Neuronal stem cell (in vitro differentiated cells): ENCODE results near the gene KIAA0825.

ENCODE experiments used
- DNase-seq: peaks from one replicate; pipeline ENCODE4 v3.0.0-alpha.2; 2013; ENCODE audit warnings: low spot score
- H2AFZ ChIP-seq: one replicate; pipeline ENCODE4 v1.6.1; 2013; ENCODE audit warnings: mild to moderate bottlenecking, low read length, inconsistent platforms
- H2AK5ac ChIP-seq: 2 replicates; pipeline ENCODE4 v1.6.1; 2013; ENCODE audit warnings: low read depth, mild to moderate bottlenecking, inconsistent platforms, low read length, moderate library complexity, mixed read lengths
- H2BK120ac ChIP-seq: 2 replicates; pipeline ENCODE4 v1.6.1; 2013; ENCODE audit warnings: low read depth, mild to moderate bottlenecking, inconsistent platforms, low read length, moderate library complexity, mixed read lengths
- H2BK12ac ChIP-seq: one replicate; pipeline ENCODE4 v1.6.1; 2013; ENCODE audit warnings: low read length, inconsistent platforms
- H2BK15ac ChIP-seq: 2 replicates; pipeline ENCODE4 v1.6.1; 2013; ENCODE audit warnings: mild to moderate bottlenecking, low read length, inconsistent platforms, mixed read lengths
- H2BK5ac ChIP-seq: one replicate; pipeline ENCODE4 v1.6.1; 2013; ENCODE audit warnings: inconsistent platforms, mild to moderate bottlenecking, low read length, moderate library complexity
- H3K14ac ChIP-seq: one replicate; pipeline ENCODE4 v1.6.1; 2013; ENCODE audit warnings: low read length, inconsistent platforms
- H3K18ac ChIP-seq: 2 replicates; pipeline ENCODE4 v1.6.1; 2013; ENCODE audit warnings: low read length, inconsistent platforms
- H3K23ac ChIP-seq: 2 replicates; pipeline ENCODE4 v1.6.1; 2013; ENCODE audit warnings: low read depth, mild to moderate bottlenecking, mixed read lengths, low read length, inconsistent platforms; ENCODE audit not compliant: poor library complexity
- H3K27ac ChIP-seq: replicated peaks from 3 replicates; pipeline ENCODE4 v1.5.1; 2013; ENCODE audit warnings: low read length, inconsistent platforms
- H3K27me3 ChIP-seq, 3 experiments: 2 replicates each; pipeline ENCODE4 v1.6.1; 2013; ENCODE audit warnings: low read length in 3 of 3, mild to moderate bottlenecking in 2 of 3, inconsistent platforms in 1 of 3, low read depth in 1 of 3, mixed read lengths in 1 of 3, moderate library complexity in 1 of 3; ENCODE audit not compliant: control insufficient read depth in 3 of 3, insufficient read depth in 3 of 3
- H3K36me3 ChIP-seq, 2 donors: replicated peaks in 1 of 2; 2 replicates each; pipeline ENCODE4 v1.6.1; 2013; ENCODE audit warnings: low read length in 2 of 2; ENCODE audit not compliant: control insufficient read depth in 2 of 2, insufficient read depth in 2 of 2
- H3K4ac ChIP-seq: 2 replicates; pipeline ENCODE4 v1.6.1; 2013; ENCODE audit warnings: inconsistent platforms, mild to moderate bottlenecking, low read length, moderate library complexity
- H3K4me1 ChIP-seq, 2 donors: 1 replicate in 1 of 2; 2 replicates in 1 of 2; pipeline ENCODE4 v1.6.1; 2013; ENCODE audit warnings: low read length in 2 of 2, low read depth in 1 of 2; ENCODE audit not compliant: control insufficient read depth in 2 of 2, insufficient read depth in 1 of 2
- H3K4me2 ChIP-seq: one replicate; pipeline ENCODE4 v1.6.1; 2013; ENCODE audit warnings: mild to moderate bottlenecking, low read length, inconsistent platforms; ENCODE audit not compliant: insufficient read depth, poor library complexity, severe bottlenecking
- H3K4me3 ChIP-seq, 2 donors: 2 replicates each; pipeline ENCODE4 v1.5.1; 2013; ENCODE audit warnings: low read length in 2 of 2, mild to moderate bottlenecking in 2 of 2, inconsistent platforms in 1 of 2, moderate library complexity in 1 of 2
- H3K79me1 ChIP-seq: one replicate; pipeline ENCODE4 v1.6.1; 2013; ENCODE audit warnings: low read depth, mild to moderate bottlenecking, inconsistent platforms, low read length, moderate library complexity
- H3K9ac ChIP-seq: one replicate; pipeline ENCODE4 v1.6.1; 2013; ENCODE audit warnings: mild to moderate bottlenecking, low read depth, low read length, inconsistent platforms; ENCODE audit not compliant: poor library complexity
- H3K9me3 ChIP-seq, 2 donors: replicated peaks in 1 of 2; 2 replicates each; pipeline versions ENCODE3 to v1.6.1; 2013; ENCODE audit warnings: low read length in 2 of 2, mild to moderate bottlenecking in 2 of 2, inconsistent platforms in 1 of 2, low read depth in 1 of 2, mixed read lengths in 1 of 2, moderate library complexity in 1 of 2; ENCODE audit not compliant: control insufficient read depth in 2 of 2, insufficient read depth in 1 of 2
- H4K8ac ChIP-seq: one replicate; pipeline ENCODE4 v1.6.1; 2013; ENCODE audit warnings: low read depth, mild to moderate bottlenecking, inconsistent platforms, low read length, moderate library complexity
- H4K91ac ChIP-seq: one replicate; pipeline ENCODE4 v1.6.1; 2013; ENCODE audit warnings: low read length, low read depth, mild to moderate bottlenecking, inconsistent platforms; ENCODE audit not compliant: poor library complexity
- WGBS, 2 donors: extraction: QIAGEN DNeasy Blood & Tissue Kit; methylation state at CpG; one replicate each; pipeline ENCODE4 v1.1.7; 2013; ENCODE audit warnings: missing lambda C conversion rate in 2 of 2, mixed read lengths in 1 of 2; ENCODE audit not compliant: insufficient read length in 2 of 2, insufficient replicate concordance in 1 of 2; ENCODE audit errors: extremely low coverage in 2 of 2; 5-methylcytosine and 5-hydroxymethylcytosine counted together

KIAA0825 gene

DNA sequence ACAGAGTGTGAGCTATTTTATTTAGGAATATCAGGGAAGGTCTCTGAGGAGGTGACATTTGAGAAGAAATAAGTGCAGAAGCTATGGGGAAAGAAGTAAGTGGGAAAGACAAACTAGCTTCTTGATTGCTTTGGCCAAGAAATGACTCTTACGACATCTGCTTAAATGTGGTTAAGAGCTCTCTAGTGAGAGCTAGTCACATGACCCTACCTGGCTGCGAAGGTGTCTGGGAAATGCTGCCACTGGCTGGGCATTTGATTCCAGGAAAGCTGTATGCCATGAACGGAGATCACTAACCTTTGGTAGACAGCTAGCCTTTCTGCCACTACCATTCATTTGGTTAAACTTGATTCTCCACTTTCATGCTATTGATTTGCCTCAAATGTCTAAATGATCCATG, 80.1 kb downstream of the KIAA0825 start:
- H3K9me3 ChIP-seq, result peaks cover 5 to 24% of the 10 kb centered on the region in 2 donors
- H3K27ac ChIP-seq, result no peak overlapping the region

DNA sequence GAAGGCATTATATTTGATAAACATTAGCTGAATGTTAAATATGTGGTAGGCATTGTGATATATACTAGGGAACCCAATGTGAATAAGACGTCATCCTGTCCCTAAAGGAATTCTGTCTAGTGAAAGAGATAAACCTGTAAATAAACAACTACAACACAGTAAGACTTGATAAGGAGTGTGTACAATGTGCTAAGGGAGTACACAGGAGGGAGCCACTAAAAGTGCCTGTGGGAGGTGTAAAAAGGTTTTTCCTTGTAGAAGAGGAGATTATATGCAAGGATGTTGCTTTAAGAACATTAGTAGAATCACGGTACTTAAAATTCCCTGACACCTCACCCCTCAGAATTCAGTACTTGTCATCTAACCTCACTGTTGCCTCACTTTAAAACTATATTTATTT, 91.7 kb downstream of the KIAA0825 start:
- no peak overlapping the region for H3K14ac ChIP-seq
- H2AFZ ChIP-seq, result no peak overlapping the region
- no peaks in the 10 kb centered on the region for H3K36me3 ChIP-seq
- H3K27me3 ChIP-seq, result no peaks in the 10 kb centered on the region
- H2BK5ac ChIP-seq, result no peak overlapping the region
- no peak overlapping the region for H2BK12ac ChIP-seq
- no peak overlapping the region for H3K4me2 ChIP-seq
- peaks cover 2 to 6% of the 10 kb centered on the region in 2 donors for H3K4me1 ChIP-seq
- DNase-seq, result no peak
- WGBS, 2 donors, result no CpG with 5 or more reads among the region's 2 CpGs
- H4K91ac ChIP-seq, result no peak overlapping the region
- no peak overlapping the region for H2BK15ac ChIP-seq
- no peak overlapping the region for H3K9ac ChIP-seq
- H3K23ac ChIP-seq, result no peak overlapping the region
- H3K9me3 ChIP-seq, result no peaks in the 10 kb centered on the region
- H3K18ac ChIP-seq, result no peak overlapping the region
- no peak overlapping the region for H2BK120ac ChIP-seq
- H3K79me1 ChIP-seq, result no peaks in the 10 kb centered on the region
- H3K27ac ChIP-seq, result no peak overlapping the region
- no peak overlapping the region for H3K4ac ChIP-seq
- no peak overlapping the region for H3K4me3 ChIP-seq
- H4K8ac ChIP-seq, result no peak overlapping the region
- H2AK5ac ChIP-seq, result no peak overlapping the region

More for the DNA sequence above, 80.1 kb downstream of the KIAA0825 start:
- Histone ChIP-seq H3K4me1 (no peaks in the 10 kb centered on the region), H3K4me3 (no peak overlapping the region), H3K14ac (no peak overlapping the region), H2AFZ (no peak overlapping the region), H3K23ac (no peak overlapping the region), H2BK12ac (no peak overlapping the region), H2AK5ac (no peak overlapping the region), H3K4ac (no peak overlapping the region), H2BK5ac (no peak overlapping the region), H3K27me3 (no peaks in the 10 kb centered on the region), H2BK15ac (no peak overlapping the region), H4K8ac (no peak overlapping the region), H3K79me1 (no peaks in the 10 kb centered on the region), H3K18ac (no peak overlapping the region), H2BK120ac (no peak overlapping the region), H4K91ac (no peak overlapping the region), H3K36me3 (no peaks in the 10 kb centered on the region), H3K4me2 (no peak overlapping the region), H3K9ac (no peak overlapping the region)
- WGBS, 2 donors, result no CpG with 5 or more reads among the region's 3 CpGs
- DNase-seq, result no peak

- DNase-seq, result no peak
- no peak overlapping the region for H3K4me2 ChIP-seq
- no peaks in the 10 kb centered on the region for H3K36me3 ChIP-seq
- H2AFZ ChIP-seq, result no peak overlapping the region
- H3K4ac ChIP-seq, result no peak overlapping the region
- H2BK15ac ChIP-seq, result no peak overlapping the region
- no peaks in the 10 kb centered on the region for H3K27me3 ChIP-seq
- no peak overlapping the region for H4K8ac ChIP-seq
- H3K14ac ChIP-seq, result no peak overlapping the region
- no peak overlapping the region for H3K4me3 ChIP-seq
- no peak overlapping the region for H2BK12ac ChIP-seq
- H3K79me1 ChIP-seq, result no peaks in the 10 kb centered on the region
- WGBS, 2 donors, result no CpG with 5 or more reads among the region's 4 CpGs
- H2AK5ac ChIP-seq, result no peak overlapping the region
- no peak overlapping the region for H3K9ac ChIP-seq
- H3K23ac ChIP-seq, result no peak overlapping the region
- H3K9me3 ChIP-seq, result no peaks in the 10 kb centered on the region
- H2BK5ac ChIP-seq, result no peak overlapping the region
- no peak overlapping the region for H3K18ac ChIP-seq
- H3K27ac ChIP-seq, result no peak overlapping the region
- H2BK120ac ChIP-seq, result no peak overlapping the region
- peaks cover 2 to 6% of the 10 kb centered on the region in 2 donors for H3K4me1 ChIP-seq
- H4K91ac ChIP-seq, result no peak overlapping the region
Measured at GRCh38 chr5:94524841-94525697, 93.3 kb downstream of the KIAA0825 start.

- H3K4me3 ChIP-seq, result no peak overlapping the region
- H3K27me3 ChIP-seq, result no peaks in the 10 kb centered on the region
Measured at GRCh38 chr5:94523018-94523417, 95.4 kb downstream of the KIAA0825 start.

More at GRCh38 chr5:94523018-94523417, 95.4 kb downstream of the KIAA0825 start:
- no peaks in the 10 kb centered on the region for H3K9me3 ChIP-seq
- H3K79me1 ChIP-seq, result no peaks in the 10 kb centered on the region
- no peak overlapping the region for H2BK120ac ChIP-seq
- H4K8ac ChIP-seq, result no peak overlapping the region
- H4K91ac ChIP-seq, result no peak overlapping the region
- no peak overlapping the region for H3K4ac ChIP-seq
- no peak overlapping the region for H3K4me2 ChIP-seq
- H2BK5ac ChIP-seq, result no peak overlapping the region
- no peak overlapping the region for H3K9ac ChIP-seq
- H3K18ac ChIP-seq, result no peak overlapping the region
- no peak overlapping the region for H3K27ac ChIP-seq
- no peak overlapping the region for H2BK12ac ChIP-seq
- H2AFZ ChIP-seq, result no peak overlapping the region
- no peak overlapping the region for H2BK15ac ChIP-seq
- no peak overlapping the region for H3K14ac ChIP-seq
- no peak for DNase-seq
- H3K36me3 ChIP-seq, result no peaks in the 10 kb centered on the region
- no peak overlapping the region for H3K23ac ChIP-seq
- peaks cover 0 to 2% of the 10 kb centered on the region in 2 donors for H3K4me1 ChIP-seq
- H2AK5ac ChIP-seq, result no peak overlapping the region
